IPS DF 19.7 (cell line): ENCODE results near the gene TMEM243.
"Not testable (repeated sequence)": the region's sequence is repeated elsewhere in the genome, so short reads cannot be mapped to it uniquely, and the experiment has no call there.

Experiments used
- DNase-seq: peaks from one replicate; pipeline ENCODE4 v3.0.0-alpha.2; 2013; ENCODE audit warnings: low read depth, low spot score

Gene TMEM243

GRCh38 chr7:87212498-87212897 lies 7.0 kb downstream of the TMEM243 start:
- DNase-seq = no peak

GRCh38 chr7:87210506-87210905 lies 9.0 kb downstream of the TMEM243 start:
- no peak for DNase-seq

GRCh38 chr7:87209295-87209924 lies 10.1 kb downstream of the TMEM243 start:
- DNase-seq = no peak

- DNase-seq = no peak
These were observed 13.2 kb downstream of the TMEM243 start for GRCh38 chr7:87206361-87206760.

- DNase-seq = not testable (repeated sequence)
These were observed 13.8 kb downstream of the TMEM243 start for GRCh38 chr7:87205701-87206100.

GRCh38 chr7:87204933-87205332 lies 14.6 kb downstream of the TMEM243 start:
- no peak for DNase-seq

GRCh38 chr7:87203929-87204328 lies 15.6 kb downstream of the TMEM243 start:
- DNase-seq = not testable (repeated sequence)

- no peak for DNase-seq
These were observed 16.8 kb downstream of the TMEM243 start for GRCh38 chr7:87202705-87203104.

GRCh38 chr7:87202208-87202607 lies 17.3 kb downstream of the TMEM243 start:
- no peak for DNase-seq

- no peak for DNase-seq
These were observed 19.7 kb downstream of the TMEM243 start for GRCh38 chr7:87199700-87200450.

- no peak for DNase-seq
These were observed 20.3 kb downstream of the TMEM243 start for GRCh38 chr7:87199241-87199640.

- no peak for DNase-seq
These were observed 25.6 kb downstream of the TMEM243 start for GRCh38 chr7:87193912-87194311.

GRCh38 chr7:87192784-87193487 lies 26.6 kb downstream of the TMEM243 start:
- no peak for DNase-seq

GRCh38 chr7:87190783-87191182 lies 28.7 kb downstream of the TMEM243 start:
- DNase-seq = no peak

GRCh38 chr7:87188930-87189329 lies 30.6 kb downstream of the TMEM243 start:
- no peak for DNase-seq

- DNase-seq = no peak
These were observed 32.4 kb downstream of the TMEM243 start for GRCh38 chr7:87187120-87187519.

- DNase-seq = no peak
These were observed 40.4 kb downstream of the TMEM243 start for GRCh38 chr7:87179180-87179579.

- DNase-seq = no peak
These were observed 41.2 kb downstream of the TMEM243 start for GRCh38 chr7:87178320-87178719.

GRCh38 chr7:87173471-87173870 lies 46.1 kb downstream of the TMEM243 start:
- no peak for DNase-seq

GRCh38 chr7:87171282-87171934 lies 48.1 kb downstream of the TMEM243 start:
- DNase-seq = no peak

- DNase-seq = no peak
These were observed 48.7 kb downstream of the TMEM243 start for GRCh38 chr7:87170828-87171227.

- no peak for DNase-seq
These were observed 55.1 kb downstream of the TMEM243 start for GRCh38 chr7:87164433-87164832.
